GM21447 (cell line): Measurements from ENCODE around the gene POC1B.
"Not testable (repeated sequence)": the region's sequence is repeated elsewhere in the genome, so short reads cannot be mapped to it uniquely, and the experiment has no call there.

Experiments used
- ATAC-seq: cut with Tn5 transposase; IDR thresholded peaks from one replicate; pipeline ENCODE4 v1.9.1; 2021; ENCODE audit not compliant: unreplicated experiment

Gene POC1B

GRCh38 chr12:89468017-89468416 lies 57.8 kb downstream of the POC1B start:
- no peak for ATAC-seq

- ATAC-seq, result no peak
These were observed 60.8 kb downstream of the POC1B start for GRCh38 chr12:89464974-89465592.

- ATAC-seq, result peak; percentile 92
These were observed 63.9 kb downstream of the POC1B start for GRCh38 chr12:89461649-89462612.

- ATAC-seq, result no peak
These were observed 64.7 kb downstream of the POC1B start for GRCh38 chr12:89461190-89461589.

- not testable (repeated sequence) for ATAC-seq
These were observed 66.6 kb downstream of the POC1B start for GRCh38 chr12:89459279-89459678.

GRCh38 chr12:89456565-89456964 lies 69.3 kb downstream of the POC1B start:
- no peak for ATAC-seq

- no peak for ATAC-seq
These were observed 71.6 kb downstream of the POC1B start for GRCh38 chr12:89454080-89454848.

- no peak for ATAC-seq
These were observed 72.5 kb downstream of the POC1B start for GRCh38 chr12:89453121-89453978.

GRCh38 chr12:89451841-89452251 lies 74.0 kb downstream of the POC1B start:
- no peak for ATAC-seq

GRCh38 chr12:89450907-89451306 lies 74.9 kb downstream of the POC1B start:
- ATAC-seq, result no peak

GRCh38 chr12:89448951-89449371 lies 76.9 kb downstream of the POC1B start:
- ATAC-seq, result no peak

- ATAC-seq, result no peak
These were observed 77.3 kb downstream of the POC1B start for GRCh38 chr12:89448526-89448925.

GRCh38 chr12:89439941-89440340 lies 85.9 kb downstream of the POC1B start:
- ATAC-seq, result no peak

- no peak for ATAC-seq
These were observed 88.6 kb downstream of the POC1B start for GRCh38 chr12:89437231-89437630.

- no peak for ATAC-seq
These were observed 89.8 kb downstream of the POC1B start for GRCh38 chr12:89436062-89436461.

GRCh38 chr12:89433634-89434033 lies 92.2 kb downstream of the POC1B start:
- ATAC-seq, result no peak

- no peak for ATAC-seq
These were observed 93.5 kb downstream of the POC1B start for GRCh38 chr12:89432396-89432795.

- no peak for ATAC-seq
These were observed 96.3 kb downstream of the POC1B start for GRCh38 chr12:89429528-89429927.

- ATAC-seq, result peak; percentile 99
These were observed 98.2 kb downstream of the POC1B start for GRCh38 chr12:89427508-89428156.

GRCh38 chr12:89424846-89425245 lies 101.0 kb downstream of the POC1B start:
- ATAC-seq, result no peak
